Suprapubic skin (tissue), 4 donors: ENCODE data around the gene FGF4.

Experiments used
- CTCF ChIP-seq, 2 donors: fragments of 200-600 bp in 1 of 2; fragments of 450-650 bp in 1 of 2; sonication (generic) in 1 of 2; IDR thresholded peaks; one replicate each; pipeline ENCODE4 v1.5.1; 2016 to 2019; ENCODE audit warnings: antibody characterized with exemption in 2 of 2, mild to moderate bottlenecking in 1 of 2, moderate library complexity in 1 of 2
- POLR2A ChIP-seq, 2 donors: fragments of 450-650 bp; IDR thresholded peaks; one replicate each; pipeline ENCODE4 v1.6.1; 2017; ENCODE audit warnings: antibody characterized with exemption in 2 of 2, mild to moderate bottlenecking in 2 of 2, moderate library complexity in 2 of 2
- POLR2AphosphoS5 ChIP-seq, 3 donors: sonication (generic); formaldehyde crosslinking; IDR thresholded peaks; one replicate each; pipeline ENCODE4 v1.6.1; 2017; ENCODE audit warnings: antibody characterized with exemption in 3 of 3

GRCh38 chr11:69770540-69770939, 4.6 kb downstream of the FGF4 start:
- no peak for TF ChIP-seq CTCF (IDR thresholded peaks at IDR 0.05)
- no peak for TF ChIP-seq POLR2AphosphoS5 (IDR thresholded peaks at IDR 0.05)
- TF ChIP-seq POLR2A (IDR thresholded peaks at IDR 0.05), result no peak
